HepG2 (cell line): ENCODE measurements around the gene PEX3. TPM values are rescaled to one million over a fixed set of nuclear protein-coding genes. Genes with fewer than 3 reads are reported as not detected.

ENCODE experiments used
- CCAR2 ChIP-seq: fragments of 200-400 bp; formaldehyde crosslinking; optimal IDR thresholded peaks from 2 replicates; pipeline ENCODE3; 2018; ENCODE audit warnings: low read depth, mild to moderate bottlenecking, low read length, moderate library complexity
- CHD4 ChIP-seq: fragments of 200-600 bp; sonication (generic); IDR thresholded peaks from 2 replicates; pipeline ENCODE4 v1.7.0; 2017; ENCODE audit warnings: mild to moderate bottlenecking, low read length, borderline replicate concordance
- EEA1 ChIP-seq: sonication (generic); formaldehyde crosslinking; IDR thresholded peaks from 2 replicates; pipeline ENCODE4 v1.5.1; 2020; ENCODE audit warnings: mild to moderate bottlenecking, missing genetic modification reagents, borderline replicate concordance
- FLYWCH1 ChIP-seq: sonication (generic); formaldehyde crosslinking; IDR thresholded peaks from 2 replicates; pipeline ENCODE4 v1.8.1; 2023; ENCODE audit warnings: mild to moderate bottlenecking, missing genetic modification reagents
- MBNL3 ChIP-seq: fragments of 250-450 bp; sonication (Bioruptor Pico); conservative IDR thresholded peaks from 2 replicates; pipeline ENCODE4 v1.8.0; 2022; ENCODE audit warnings: mild to moderate bottlenecking, inconsistent platforms
- MTERF4 ChIP-seq: sonication (generic); formaldehyde crosslinking; IDR thresholded peaks from 2 replicates; pipeline ENCODE4 v1.8.0; 2023; ENCODE audit warnings: mild to moderate bottlenecking, missing genetic modification reagents
- NFIB ChIP-seq: sonication (generic); formaldehyde crosslinking; IDR thresholded peaks from 2 replicates; pipeline ENCODE4 v1.9.0; 2021; ENCODE audit warnings: missing genetic modification reagents, mild to moderate bottlenecking, borderline replicate concordance
- NR3C1 ChIP-seq: sonication (generic); formaldehyde crosslinking; IDR thresholded peaks from 2 replicates; pipeline ENCODE4 v1.4.0; 2020; ENCODE audit warnings: missing genetic modification reagents
- POLR2A ChIP-seq, 2 experiments: IDR thresholded peaks; 2 replicates each; pipeline ENCODE4 v1.6.1; 2011; ENCODE audit warnings: low read depth in 2 of 2, low read length in 2 of 2, mild to moderate bottlenecking in 1 of 2, moderate library complexity in 1 of 2; ENCODE audit not compliant: insufficient read depth in 1 of 2
- PRDM4 ChIP-seq: sonication (generic); formaldehyde crosslinking; IDR thresholded peaks from 2 replicates; pipeline ENCODE4 v1.9.0; 2021; ENCODE audit warnings: missing genetic modification reagents, borderline replicate concordance
- RCOR2 ChIP-seq: IDR thresholded peaks from 2 replicates; pipeline ENCODE4 v1.6.1; 2016; ENCODE audit warnings: missing biosample characterization, missing genetic modification reagents
- SP140L ChIP-seq: sonication (generic); formaldehyde crosslinking; IDR thresholded peaks from 2 replicates; pipeline ENCODE4 v1.4.0; 2020; ENCODE audit warnings: missing genetic modification reagents, borderline replicate concordance
- ZBTB20 ChIP-seq: sonication (generic); formaldehyde crosslinking; IDR thresholded peaks from 2 replicates; pipeline ENCODE4 v1.8.1; 2023; ENCODE audit warnings: missing genetic modification reagents, low read depth, mild to moderate bottlenecking, borderline replicate concordance
- ZFP91 ChIP-seq: sonication (generic); formaldehyde crosslinking; IDR thresholded peaks from 2 replicates; pipeline ENCODE4 v1.9.0; 2022; ENCODE audit warnings: missing genetic modification reagents, mild to moderate bottlenecking, borderline replicate concordance
- ZNF24 ChIP-seq: fragments of 450-650 bp; IDR thresholded peaks from 2 replicates; pipeline ENCODE4 v1.6.1; 2017; ENCODE audit warnings: antibody characterized with exemption, mild to moderate bottlenecking
- ZNF574 ChIP-seq: sonication (generic); formaldehyde crosslinking; IDR thresholded peaks from 2 replicates; pipeline ENCODE4 v1.4.0; 2020; ENCODE audit warnings: missing genetic modification reagents
- ZNF704 ChIP-seq: sonication (generic); formaldehyde crosslinking; IDR thresholded peaks from 2 replicates; pipeline ENCODE4 v1.8.1; 2023; ENCODE audit warnings: mild to moderate bottlenecking, inconsistent platforms, moderate library complexity, missing genetic modification reagents, borderline replicate concordance
- ZNF724P ChIP-seq: sonication (generic); formaldehyde crosslinking; IDR thresholded peaks from 2 replicates; pipeline ENCODE4 v1.8.0; 2022; ENCODE audit warnings: missing genetic modification reagents, borderline replicate concordance
- polyA plus RNA-seq, 8 experiments: library from polyadenylated mRNA; depleted of rRNA in 3 of 8; stranded (reverse) in 7 of 8; unstranded in 1 of 8; fragments of >200 nt; fragmentation: Illumina TruSeq in 4 of 8; extraction: Trizol in 4 of 8; gene quantifications; 2 replicates each; pipeline versions ENCODE4 v1.2.1 to v1.2.3, GENCODE V29; 2011 to 2016; ENCODE audit warnings: low read depth in 4 of 8, missing spikeins in 1 of 8, mixed read lengths in 1 of 8; ENCODE audit not compliant: insufficient read depth in 1 of 8
- total RNA-seq, 5 experiments: library from RNA; depleted of rRNA; stranded (reverse); fragments of >200 nt; fragmentation: Illumina TruSeq; extraction: Trizol; gene quantifications; 2 replicates each; pipeline ENCODE4 v1.2.3, GENCODE V29; 2016; ENCODE audit warnings: low read depth in 1 of 5

The PEX3 gene
- total and polyA plus RNA-seq, 2 of the 13 experiments (the other 11 are each of a cell fraction or from before 2014, with no cell fraction given): 30.9 to 40.8 TPM

GRCh38 chr6:143510991-143511891, 60.6 kb downstream of the PEX3 start, which contains the start of gene FUCA2 (continued):
- TF ChIP-seq ZNF704: peak; percentile 98
- peak; percentile 96 for TF ChIP-seq NFIB (CRISPR knock-in tag)
- peak; percentile 72; the same call in 1 of the 2 replicates for TF ChIP-seq RCOR2
- TF ChIP-seq ZNF724P (CRISPR knock-in tag): peak; percentile 48; the same call in 1 of the 2 replicates
- TF ChIP-seq CCAR2: peak; percentile 19
- no peak; the same call in 1 of the 2 replicates for TF ChIP-seq PRDM4 (CRISPR knock-in tag)
- peak; percentile 73 for TF ChIP-seq ZBTB20 (CRISPR knock-in tag)
- 0 out of 2 replicates have a peak, but pooled peaks have one; percentile 18 for TF ChIP-seq SP140L (CRISPR knock-in tag)
- TF ChIP-seq MBNL3 (CRISPR knock-in tag): no peak
- TF ChIP-seq NR3C1 (CRISPR knock-in tag): no peak
- TF ChIP-seq ZFP91: peak; percentile 97
- no peak for TF ChIP-seq FLYWCH1 (CRISPR knock-in tag)
- TF ChIP-seq ZNF24: no peak; the same call in 1 of the 2 replicates
- TF ChIP-seq CHD4: no peak
- TF ChIP-seq POLR2A (IDR thresholded peaks at IDR 0.05; ENCODE audit: insufficient read depth in 1 of 2, low read depth in 2 of 2, low read length in 2 of 2): peak; percentile 96
- TF ChIP-seq MTERF4 (CRISPR knock-in tag): peak; percentile 96; the same call in 1 of the 2 replicates
- peak; percentile 79 for TF ChIP-seq ZNF574 (CRISPR knock-in tag)
- TF ChIP-seq EEA1 (CRISPR knock-in tag): peak; percentile 93
